HG02938 (cell line): ENCODE data around the gene SAMD14.

Experiments
- ATAC-seq: cut with Tn5 transposase; IDR thresholded peaks from one replicate; pipeline ENCODE4 v1.9.1; 2021; ENCODE audit warnings: mild to moderate bottlenecking, moderate library complexity; ENCODE audit not compliant: unreplicated experiment

SAMD14 gene

GRCh38 chr17:50099003-50099402 is 31.0 kb downstream of the SAMD14 start:
- ATAC-seq = no peak

GRCh38 chr17:50098583-50098982 is 31.4 kb downstream of the SAMD14 start:
- no peak for ATAC-seq

- no peak for ATAC-seq
Observed at GRCh38 chr17:50097926-50098325, 32.0 kb downstream of the SAMD14 start.

- no peak for ATAC-seq
Observed at GRCh38 chr17:50097455-50097854, 32.5 kb downstream of the SAMD14 start.

GRCh38 chr17:50096758-50097157 is 33.2 kb downstream of the SAMD14 start:
- no peak for ATAC-seq

- no peak for ATAC-seq
Observed at GRCh38 chr17:50096092-50096491, 33.9 kb downstream of the SAMD14 start.

GRCh38 chr17:50095626-50096037 is 34.3 kb downstream of the SAMD14 start:
- no peak for ATAC-seq

GRCh38 chr17:50094753-50095619 is 35.0 kb downstream of the SAMD14 start, which contains the start of gene PDK2:
PDK2 (plus strand) TSS chr17:50095351; CDS start chr17:50095436, 85 bp downstream.
- ATAC-seq = peak; percentile 89

GRCh38 chr17:50094243-50094752 is 35.7 kb downstream of the SAMD14 start:
- no peak for ATAC-seq

- ATAC-seq = no peak
Observed at GRCh38 chr17:50093807-50094206, 36.2 kb downstream of the SAMD14 start.

GRCh38 chr17:50093246-50093645 is 36.7 kb downstream of the SAMD14 start:
- no peak for ATAC-seq

GRCh38 chr17:50091918-50092285 is 38.1 kb downstream of the SAMD14 start:
- ATAC-seq = no peak

GRCh38 chr17:50090971-50091917 is 38.7 kb downstream of the SAMD14 start:
- ATAC-seq = no peak

GRCh38 chr17:50090071-50090470 is 39.9 kb downstream of the SAMD14 start:
- ATAC-seq = no peak

- no peak for ATAC-seq
Observed at GRCh38 chr17:50088952-50089825, 40.8 kb downstream of the SAMD14 start.

- no peak for ATAC-seq
Observed at GRCh38 chr17:50087912-50088405, 42.0 kb downstream of the SAMD14 start.

GRCh38 chr17:50087246-50087911 is 42.6 kb downstream of the SAMD14 start:
- ATAC-seq = no peak

GRCh38 chr17:50081757-50082156 is 48.2 kb downstream of the SAMD14 start:
- no peak for ATAC-seq

GRCh38 chr17:50080827-50081226 is 49.1 kb downstream of the SAMD14 start:
- ATAC-seq = no peak

- no peak for ATAC-seq
Observed at GRCh38 chr17:50080096-50080480, 49.9 kb downstream of the SAMD14 start.
